Measurements from ENCODE around the gene PIK3R2.

Gene PIK3R2

GRCh38 chr19:18126097-18126496 lies 26.9 kb upstream of the PIK3R2 start:
- DNase-seq: no peak

GRCh38 chr19:18128044-18128443 lies 24.9 kb upstream of the PIK3R2 start:
- DNase-seq: no peak

GRCh38 chr19:18128805-18129204 lies 24.2 kb upstream of the PIK3R2 start:
- no peak for DNase-seq

- DNase-seq: no peak
Observed at GRCh38 chr19:18130523-18131242, 22.3 kb upstream of the PIK3R2 start.

- no peak for DNase-seq
Observed at GRCh38 chr19:18131841-18132596, 20.9 kb upstream of the PIK3R2 start.

GRCh38 chr19:18135712-18136584 lies 17.0 kb upstream of the PIK3R2 start:
- DNase-seq: no peak

GRCh38 chr19:18137242-18137641 lies 15.7 kb upstream of the PIK3R2 start:
- no peak for DNase-seq

GRCh38 chr19:18137657-18138339 lies 15.2 kb upstream of the PIK3R2 start:
- DNase-seq: no peak

GRCh38 chr19:18140473-18140872 lies 12.5 kb upstream of the PIK3R2 start:
- DNase-seq: no peak

- no peak for DNase-seq
Observed at GRCh38 chr19:18141031-18141430, 11.9 kb upstream of the PIK3R2 start.

GRCh38 chr19:18143902-18144301 lies 9.1 kb upstream of the PIK3R2 start:
- DNase-seq: no peak

GRCh38 chr19:18144361-18144760 lies 8.6 kb upstream of the PIK3R2 start:
- no peak for DNase-seq

- no peak for DNase-seq
Observed at GRCh38 chr19:18144906-18145305, 8.1 kb upstream of the PIK3R2 start.

- DNase-seq: no peak
Observed at GRCh38 chr19:18145391-18145999, 7.5 kb upstream of the PIK3R2 start.

- DNase-seq: no peak
Observed at GRCh38 chr19:18147396-18147795, 5.6 kb upstream of the PIK3R2 start.

- DNase-seq: no peak
Observed at GRCh38 chr19:18149596-18149975, 3.4 kb upstream of the PIK3R2 start.

- DNase-seq: no peak
Observed at GRCh38 chr19:18150776-18151624, 2.0 kb upstream of the PIK3R2 start.

GRCh38 chr19:18152442-18152816 lies 534 bp upstream of the PIK3R2 start:
- peak; percentile 95 for DNase-seq

- DNase-seq: no peak
Observed at GRCh38 chr19:18153556-18154134, 682 bp downstream of the PIK3R2 start.

- DNase-seq: no peak
Observed at GRCh38 chr19:18155095-18156087, 2.4 kb downstream of the PIK3R2 start.
